ENCODE data around the gene GOPC.

- no peak for TF ChIP-seq EP300 (IDR thresholded peaks at IDR 0.05; ENCODE audit: borderline replicate concordance)
- TF ChIP-seq REST (IDR thresholded peaks at IDR 0.05; ENCODE audit: low read depth): no peak
- TF ChIP-seq YY1 (IDR thresholded peaks at IDR 0.05; ENCODE audit: low read depth): no peak
- no peak for TF ChIP-seq RAD21 (IDR thresholded peaks at IDR 0.05; ENCODE audit: low read depth)
- TF ChIP-seq TCF12 (IDR thresholded peaks at IDR 0.05; ENCODE audit: low read depth): no peak
- no peak for TF ChIP-seq TAF1 (IDR thresholded peaks at IDR 0.05; ENCODE audit: low read depth)
- no peak for TF ChIP-seq CREB1 (IDR thresholded peaks at IDR 0.05; ENCODE audit: low read depth)
- no peak for TF ChIP-seq FOXM1 (IDR thresholded peaks at IDR 0.05; ENCODE audit: borderline replicate concordance, low read depth)
- TF ChIP-seq ZBTB7A (IDR thresholded peaks at IDR 0.05; ENCODE audit: low read depth): no peak
- no peak for TF ChIP-seq TEAD4 (IDR thresholded peaks at IDR 0.05)
- no peak for TF ChIP-seq MAX (IDR thresholded peaks at IDR 0.05)
- TF ChIP-seq NFIC (IDR thresholded peaks at IDR 0.05): no peak
Observed at GRCh38 chr6:117616391-117617209, 14.3 kb upstream of the GOPC start.
